Erythroblast (primary cell): Measurements from ENCODE around the gene MKI67.

Source experiments
- GATA1 ChIP-seq: IDR thresholded peaks from 2 replicates; pipeline ENCODE4 v1.6.1; 2011; ENCODE audit warnings: low read depth, mild to moderate bottlenecking, control low read depth, low read length, moderate library complexity
- POLR2A ChIP-seq: IDR thresholded peaks from 2 replicates; pipeline ENCODE4 v1.6.1; 2011; ENCODE audit warnings: mild to moderate bottlenecking, low read length

- TF ChIP-seq POLR2A (no peak), GATA1 (no peak)
Measured at GRCh38 chr10:128095753-128096469, 30.3 kb downstream of the MKI67 start.
